HG03565 (cell line): Measurements from ENCODE around the gene GOLGA2.
"Not testable (repeated sequence)": the region's sequence is repeated elsewhere in the genome, so short reads cannot be mapped to it uniquely, and the experiment has no call there.

ENCODE experiments used
- ATAC-seq: cut with Tn5 transposase; IDR thresholded peaks from one replicate; pipeline ENCODE4 v1.9.1; 2021; ENCODE audit warnings: mild to moderate bottlenecking, moderate library complexity; ENCODE audit not compliant: unreplicated experiment

GOLGA2 gene

DNA sequence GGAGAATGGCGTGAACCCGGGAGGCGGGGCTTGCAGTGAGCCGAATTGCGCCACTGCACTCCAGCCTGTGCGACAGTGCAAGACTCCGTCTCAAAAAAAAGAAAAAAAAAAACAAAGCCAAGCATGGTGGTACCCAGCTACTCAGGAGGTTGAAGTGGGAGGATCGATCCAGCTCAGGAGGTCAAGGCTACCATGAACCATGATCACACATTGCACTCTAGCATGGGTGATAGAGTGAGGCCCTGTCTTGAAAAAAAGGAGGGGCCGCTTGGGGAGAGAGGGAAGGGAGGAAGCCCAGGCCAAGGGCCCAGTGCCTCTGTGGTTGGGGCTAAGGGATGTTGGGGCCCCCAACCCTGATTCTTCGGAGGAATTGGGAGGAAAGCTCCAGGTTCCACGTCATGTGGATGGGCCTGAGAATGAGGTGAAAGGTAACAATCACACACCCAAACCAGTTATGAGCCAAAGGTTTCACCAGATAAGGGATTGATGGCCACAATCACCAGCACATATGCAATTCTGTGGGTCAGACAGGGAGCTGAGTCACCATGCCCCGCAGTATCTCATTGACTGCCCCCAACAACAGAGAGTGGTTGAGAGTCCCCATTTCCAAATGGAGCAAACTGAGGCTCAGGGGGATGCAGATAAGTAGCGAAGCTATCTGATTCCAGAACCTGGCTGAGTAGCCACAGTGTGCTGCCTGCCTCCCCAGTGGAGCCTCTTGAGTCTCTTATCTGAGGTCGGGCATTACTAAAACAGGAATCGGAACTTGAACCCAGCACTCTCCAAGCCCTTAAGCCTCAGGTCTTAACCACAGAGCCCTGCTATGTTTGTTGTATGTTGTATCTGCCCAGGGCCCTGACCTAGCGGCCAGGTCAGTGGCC, 20.8 kb upstream of the GOLGA2 start:
- no peak for ATAC-seq

DNA sequence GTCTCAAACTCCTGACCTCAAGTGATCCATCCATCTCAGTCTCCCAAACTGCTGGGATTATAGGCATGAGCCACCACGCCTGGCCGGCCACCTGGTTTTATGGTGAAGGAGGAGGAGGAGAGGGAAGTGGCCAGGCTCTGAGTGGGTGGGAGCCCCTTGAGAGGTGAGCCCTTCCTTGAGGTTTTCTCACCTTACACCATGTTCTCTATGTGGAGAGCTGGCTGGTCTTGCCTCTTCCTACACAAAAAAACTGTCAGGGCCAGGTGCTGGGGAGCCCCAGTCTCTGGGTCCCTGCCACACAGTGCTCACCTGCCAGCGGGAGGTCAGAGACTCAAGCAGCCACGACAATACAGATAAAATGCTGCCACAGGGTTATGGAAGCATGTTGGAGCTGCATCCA, 18.3 kb upstream of the GOLGA2 start:
- no peak for ATAC-seq

DNA sequence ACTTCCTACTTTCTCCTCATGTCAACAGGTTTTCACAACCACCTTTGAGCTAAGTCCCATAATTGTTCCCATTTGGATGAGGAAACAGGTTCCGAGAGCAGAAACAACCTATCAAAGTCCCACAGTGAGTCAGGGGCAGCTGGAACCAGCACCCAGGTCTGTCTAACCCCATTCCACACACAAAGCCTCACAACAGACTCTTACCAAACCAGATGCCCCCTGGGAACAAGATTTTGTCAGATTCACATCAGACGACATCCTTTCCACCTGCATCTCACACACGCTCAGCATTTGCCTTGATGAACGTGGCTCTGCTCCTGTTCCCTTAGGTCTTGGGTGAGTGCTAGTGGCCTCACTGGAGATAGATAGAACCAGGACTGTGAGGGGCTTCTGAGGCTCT, 17.3 kb upstream of the GOLGA2 start:
- ATAC-seq, result no peak

DNA sequence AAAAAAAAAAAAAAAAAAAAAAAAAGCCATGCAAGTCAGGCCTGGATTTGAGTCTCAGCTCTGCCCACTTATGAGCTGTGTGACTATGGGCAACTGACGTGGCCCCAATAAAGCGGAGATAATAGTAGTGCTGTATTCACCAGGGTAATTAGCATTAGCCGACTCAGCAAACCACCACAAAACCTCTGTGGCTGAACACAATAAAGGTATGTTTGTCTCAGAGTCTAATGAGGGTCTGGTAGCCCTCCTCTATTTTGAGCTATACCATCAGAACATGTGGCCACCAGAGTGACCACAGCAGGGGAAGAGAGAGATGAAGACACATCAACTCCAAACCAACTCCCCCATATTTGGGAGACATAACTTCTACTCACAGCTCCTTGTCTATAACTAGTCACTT, 16.2 kb upstream of the GOLGA2 start:
- no peak for ATAC-seq

DNA sequence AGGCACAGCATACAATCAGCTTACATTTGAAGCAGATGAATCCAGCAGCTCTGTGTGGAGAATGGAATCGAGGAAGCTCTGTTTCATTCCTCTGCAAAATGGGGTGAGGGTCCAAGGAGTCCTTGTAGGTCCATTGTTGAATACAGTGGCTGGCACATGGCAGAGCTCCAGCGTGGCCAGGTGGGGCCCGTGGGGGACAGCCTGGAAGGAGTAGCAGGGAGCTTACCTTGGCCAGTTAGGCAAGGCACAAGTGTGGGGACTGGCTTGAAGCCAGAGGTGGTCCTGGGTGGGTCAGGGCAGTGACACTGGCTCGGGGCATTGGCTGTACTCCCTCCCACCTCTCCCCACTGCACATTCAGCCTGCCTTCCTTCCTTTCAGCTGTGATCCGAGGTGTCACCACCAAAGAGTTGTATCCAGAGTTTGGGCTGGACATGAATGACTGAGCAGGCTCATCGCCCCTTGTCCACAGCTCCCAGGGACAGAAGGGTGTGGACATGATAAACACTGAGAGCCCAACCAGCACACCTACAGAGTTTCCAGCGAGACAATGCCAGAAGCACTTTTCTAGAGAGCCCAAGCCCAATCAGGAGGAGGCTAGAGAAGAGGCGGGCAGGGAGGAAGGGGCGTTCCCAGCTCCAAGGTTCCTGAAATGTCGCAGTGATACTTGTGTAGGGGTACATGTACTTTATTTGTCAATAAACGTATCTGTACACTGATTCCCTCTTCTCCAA, 12.6 kb upstream of the GOLGA2 start:
- ATAC-seq, result no peak

DNA sequence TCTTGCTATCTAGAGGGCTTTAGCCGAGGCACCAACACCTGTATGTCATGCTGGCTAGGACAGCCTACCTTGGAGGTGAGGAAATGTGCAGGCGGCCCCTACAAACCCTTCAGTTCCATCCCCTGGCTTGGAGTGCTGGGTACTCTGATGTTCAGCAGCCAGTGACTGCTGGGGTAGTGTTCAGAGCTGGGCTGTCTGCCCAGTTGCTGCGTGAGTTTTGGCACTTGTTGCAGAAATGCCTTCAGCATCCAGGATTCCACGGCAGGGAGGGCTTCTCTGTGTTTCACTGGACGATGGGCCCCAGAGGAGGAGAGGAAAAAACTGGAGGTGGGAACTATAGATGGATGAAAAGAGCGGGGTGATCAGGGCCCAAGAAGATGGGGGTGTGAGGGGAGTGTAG, 10.6 kb upstream of the GOLGA2 start:
- ATAC-seq, result no peak

DNA sequence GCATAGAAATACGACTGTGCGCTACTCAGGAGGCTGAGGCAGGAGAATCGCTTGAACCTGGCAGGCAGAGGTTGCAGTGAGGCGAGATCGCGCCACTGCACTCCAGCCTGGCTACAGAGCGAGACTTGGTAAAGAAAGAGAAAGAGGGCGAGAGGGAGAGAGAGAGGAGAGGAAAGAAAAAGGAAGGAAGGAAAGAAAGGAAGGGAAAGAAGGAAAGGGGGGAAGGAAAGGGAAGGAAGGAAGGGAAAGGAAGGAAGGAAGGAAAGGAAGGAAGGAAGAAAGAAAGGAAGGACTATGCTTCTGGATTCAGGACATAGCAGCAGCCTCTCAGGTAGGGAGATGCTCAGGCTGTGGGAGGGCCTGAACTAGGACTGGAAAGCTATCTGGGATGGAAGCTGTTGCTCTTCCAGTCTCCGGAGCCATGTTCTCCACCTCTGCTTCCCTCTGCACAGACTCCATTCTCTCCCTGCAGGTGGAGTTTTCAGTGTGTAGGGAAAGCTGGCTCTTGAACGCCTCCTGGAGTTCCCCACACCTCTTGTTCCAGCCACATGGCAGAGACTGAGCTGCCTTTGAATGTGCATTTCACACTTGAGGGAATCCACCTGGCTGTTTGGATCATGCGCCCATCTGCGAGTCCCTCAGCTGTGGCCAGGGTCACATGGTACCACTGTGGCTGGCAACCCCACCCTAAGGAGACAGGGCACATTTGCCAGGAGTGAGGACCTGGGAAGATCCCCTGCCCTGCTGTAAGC, 9.4 kb upstream of the GOLGA2 start:
- ATAC-seq, result no peak

DNA sequence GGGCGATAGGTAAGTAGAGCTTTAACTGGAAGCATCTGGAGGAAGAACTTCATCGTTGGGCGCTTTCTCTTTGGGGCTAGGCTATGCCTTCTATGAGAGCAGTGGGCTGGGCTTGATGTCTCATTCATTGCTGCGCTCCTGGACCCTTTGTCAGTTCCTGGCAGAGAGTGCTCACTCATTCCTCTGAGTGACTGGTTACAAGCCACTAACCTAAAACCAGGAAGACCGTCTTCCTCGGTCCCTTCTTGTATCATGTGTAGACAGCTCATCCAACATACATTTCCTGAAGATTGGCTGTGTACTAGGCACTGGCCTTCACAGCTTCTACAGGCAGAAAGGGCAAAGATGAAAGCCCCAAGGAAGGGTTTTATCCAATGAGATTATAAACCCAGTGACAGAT, 6.7 kb upstream of the GOLGA2 start:
- no peak for ATAC-seq

DNA sequence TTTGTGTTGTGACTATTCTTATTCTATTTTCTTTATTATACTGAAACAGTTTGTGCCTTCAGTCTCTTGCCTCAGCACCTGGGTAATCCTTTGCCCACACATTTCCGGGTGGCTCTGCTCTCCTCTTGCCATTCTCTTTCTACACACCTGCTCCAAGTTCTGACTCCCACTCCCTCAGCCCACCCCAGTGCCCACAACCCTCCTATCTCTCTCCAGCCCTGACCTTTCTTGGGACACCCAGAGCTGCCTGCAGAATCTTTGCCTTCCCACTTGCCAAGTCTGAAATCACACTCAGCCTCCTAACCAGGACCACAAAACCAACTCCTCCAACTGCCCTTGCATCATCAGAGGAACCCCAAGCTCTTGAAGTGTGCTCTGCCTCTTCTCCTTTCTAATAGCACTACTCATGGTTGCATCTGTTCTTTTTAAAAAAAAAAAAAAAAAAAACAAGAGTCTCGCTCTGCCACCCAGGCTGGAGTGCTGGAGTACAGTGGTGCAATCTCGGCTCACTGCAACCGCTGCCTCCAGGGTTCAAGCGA, 4.3 kb upstream of the GOLGA2 start:
- ATAC-seq, result no peak

DNA sequence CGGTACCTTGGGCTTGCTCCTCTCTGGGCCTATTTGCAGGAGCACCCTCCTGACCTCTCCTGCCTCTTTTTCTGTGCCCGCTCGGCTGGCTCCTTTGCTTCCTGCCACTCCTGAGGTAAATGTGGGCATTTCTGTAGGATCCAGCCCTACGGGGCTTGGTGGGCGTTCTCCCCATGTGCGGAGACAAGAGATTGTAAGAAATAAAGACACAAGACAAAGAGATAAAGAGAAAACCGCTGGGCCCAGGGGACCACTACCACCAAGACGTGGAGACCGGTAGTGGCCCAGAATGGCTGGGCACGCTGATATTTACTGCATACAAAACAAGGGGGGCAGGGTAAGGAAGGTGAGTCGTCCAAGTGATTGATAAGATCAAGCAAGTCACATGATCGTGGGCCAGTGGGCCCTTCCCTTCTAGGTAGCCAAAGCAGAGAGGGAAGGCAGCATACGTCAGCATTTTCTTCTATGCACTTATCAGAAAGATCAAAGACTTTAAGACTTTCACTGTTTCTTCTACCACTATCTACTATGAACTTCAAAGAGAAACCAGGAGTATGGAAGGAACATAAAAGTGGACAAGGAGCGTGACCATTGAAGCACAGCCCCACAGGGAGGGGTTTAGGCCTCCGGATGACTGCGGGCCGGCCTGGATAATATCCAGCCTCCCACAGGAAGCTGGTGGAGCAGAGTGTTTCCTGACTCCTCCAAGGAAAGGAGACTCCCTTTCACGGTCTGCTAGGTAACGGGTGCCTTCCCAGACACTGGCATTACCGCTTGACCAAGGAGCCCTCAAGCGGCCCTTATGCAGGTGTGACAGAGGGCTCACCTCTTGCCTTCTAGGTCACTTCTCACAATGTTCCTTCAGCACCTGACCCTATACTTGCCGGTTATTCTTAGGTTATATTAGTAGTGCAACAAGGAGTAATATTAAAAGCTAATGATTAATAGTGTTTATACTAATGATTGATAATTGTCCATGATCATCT, 3.6 kb upstream of the GOLGA2 start:
- not testable (repeated sequence) for ATAC-seq

DNA sequence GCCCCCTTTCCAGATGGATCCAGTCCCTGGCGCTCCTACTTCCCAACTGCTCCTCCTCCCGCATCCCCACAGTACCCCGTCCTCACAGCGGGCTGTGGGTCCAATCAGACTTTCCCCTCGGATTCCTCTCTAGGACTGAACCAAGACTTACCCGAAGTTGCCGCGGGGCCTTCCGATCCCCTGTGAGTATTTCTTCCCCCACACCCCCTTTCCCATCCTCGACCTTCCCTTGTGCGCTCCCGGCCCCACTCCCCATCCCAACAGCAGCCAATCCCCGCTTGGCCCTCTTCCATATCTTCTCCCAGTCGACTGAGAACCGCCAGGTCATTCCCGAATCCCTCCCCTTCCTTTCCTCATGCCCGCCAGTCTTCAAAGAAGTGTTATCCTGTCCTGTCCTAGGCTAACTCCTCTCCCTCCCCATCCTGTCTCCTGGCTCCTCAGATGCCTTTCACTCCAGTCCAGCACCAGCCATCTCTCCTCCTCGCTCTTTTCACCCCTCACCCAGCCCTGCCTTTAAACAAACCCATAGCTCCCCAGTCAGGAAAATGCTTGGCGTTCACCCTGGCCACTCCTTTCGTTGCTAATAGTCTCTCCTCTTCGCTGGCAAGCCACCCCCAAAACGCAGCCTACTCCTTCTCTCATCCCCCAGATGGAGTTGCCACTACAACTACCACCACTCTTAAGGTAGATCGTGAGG, 915 bp upstream of the GOLGA2 start:
- no peak for ATAC-seq

DNA sequence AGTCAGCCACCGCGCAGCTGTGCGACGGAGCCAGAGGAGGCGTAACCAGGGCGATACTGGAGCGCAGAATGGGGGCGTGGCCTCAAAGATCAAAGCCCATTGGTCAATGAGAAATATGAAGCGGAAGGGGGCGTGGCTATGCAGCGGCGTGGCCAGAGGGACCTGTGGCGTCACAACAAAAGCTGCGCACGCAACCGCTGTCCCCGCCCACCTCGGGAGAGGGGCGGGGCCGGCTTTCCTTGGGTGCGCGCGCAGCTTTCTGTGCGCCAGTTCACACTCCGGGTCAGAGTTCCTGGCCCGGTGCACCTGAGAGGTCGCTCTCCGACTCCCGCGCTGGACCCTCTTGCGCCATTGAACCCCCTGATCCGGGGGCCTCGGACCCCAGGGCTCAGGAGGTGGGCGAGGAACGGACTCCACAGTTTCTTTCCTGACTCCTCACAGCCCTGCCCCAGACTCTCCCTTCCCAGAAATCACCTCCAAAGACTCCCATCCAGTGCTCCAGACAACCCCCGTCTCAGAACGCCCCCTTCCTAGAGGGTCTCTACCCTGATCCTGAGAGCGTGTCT, 284 bp upstream of the GOLGA2 start, which contains the start of gene SWI5:
TSS of gene SWI5 (plus strand) at position 269 of the 566 bp plus-strand sequence.
- ATAC-seq, result peak; percentile 92

DNA sequence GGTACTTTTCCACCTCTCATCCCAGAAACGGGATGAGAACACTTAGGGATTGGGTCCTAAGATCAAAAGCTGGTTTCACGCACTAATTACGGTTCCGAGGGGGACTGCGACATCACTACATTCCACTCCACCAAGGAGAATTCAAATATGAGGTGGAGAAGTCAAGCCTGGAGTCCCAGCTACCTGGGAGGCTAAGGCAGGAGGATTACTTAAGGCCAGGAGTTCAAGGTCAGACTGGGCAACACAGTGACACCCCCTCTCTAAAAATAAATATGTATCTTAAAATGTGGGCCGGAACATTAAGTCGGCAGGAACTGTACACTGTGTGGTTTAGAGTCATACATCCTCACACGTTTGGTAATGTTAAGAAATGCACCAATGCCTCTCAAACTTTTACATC, 1.6 kb downstream of the GOLGA2 start:
- ATAC-seq, result no peak

DNA sequence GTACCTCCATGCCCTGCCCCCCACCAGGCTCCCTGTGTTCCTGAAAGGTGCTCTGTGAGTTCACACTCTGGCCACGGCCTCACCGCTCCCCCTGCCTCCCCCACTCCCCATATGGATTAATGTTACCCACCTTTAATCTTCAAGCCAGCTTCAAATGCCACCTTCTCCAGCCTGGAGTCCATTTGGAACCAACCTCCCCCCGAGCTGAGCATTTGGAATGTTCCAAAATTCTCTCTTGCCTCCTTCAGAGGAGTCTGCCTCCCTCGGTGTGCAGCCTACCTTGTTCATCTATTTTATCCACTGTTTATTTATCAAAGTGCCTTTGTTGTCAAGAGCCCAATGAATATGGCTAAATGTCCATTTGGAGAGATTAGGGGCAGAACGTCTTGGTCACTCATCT, 4.3 kb downstream of the GOLGA2 start:
- no peak for ATAC-seq

DNA sequence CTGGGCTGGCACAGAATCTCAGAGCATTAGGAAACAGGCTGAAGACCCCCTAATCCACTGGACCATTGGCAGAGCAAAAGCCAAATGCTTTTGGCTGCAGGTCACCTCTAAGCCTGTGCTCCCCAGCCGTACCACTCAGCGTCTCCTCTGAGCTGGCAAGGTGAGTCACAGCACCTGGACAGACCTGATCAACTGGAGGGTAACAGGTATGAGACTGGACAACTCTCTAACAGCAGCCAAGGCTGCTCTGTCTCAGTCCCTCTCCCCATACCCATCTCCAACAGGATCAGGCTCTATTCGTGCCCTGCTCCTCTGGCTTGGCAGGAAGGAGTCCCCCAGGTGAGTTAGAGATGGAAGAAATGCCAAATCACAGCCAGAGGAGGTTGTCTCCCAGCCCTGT, 4.7 kb downstream of the GOLGA2 start:
- ATAC-seq, result no peak

DNA sequence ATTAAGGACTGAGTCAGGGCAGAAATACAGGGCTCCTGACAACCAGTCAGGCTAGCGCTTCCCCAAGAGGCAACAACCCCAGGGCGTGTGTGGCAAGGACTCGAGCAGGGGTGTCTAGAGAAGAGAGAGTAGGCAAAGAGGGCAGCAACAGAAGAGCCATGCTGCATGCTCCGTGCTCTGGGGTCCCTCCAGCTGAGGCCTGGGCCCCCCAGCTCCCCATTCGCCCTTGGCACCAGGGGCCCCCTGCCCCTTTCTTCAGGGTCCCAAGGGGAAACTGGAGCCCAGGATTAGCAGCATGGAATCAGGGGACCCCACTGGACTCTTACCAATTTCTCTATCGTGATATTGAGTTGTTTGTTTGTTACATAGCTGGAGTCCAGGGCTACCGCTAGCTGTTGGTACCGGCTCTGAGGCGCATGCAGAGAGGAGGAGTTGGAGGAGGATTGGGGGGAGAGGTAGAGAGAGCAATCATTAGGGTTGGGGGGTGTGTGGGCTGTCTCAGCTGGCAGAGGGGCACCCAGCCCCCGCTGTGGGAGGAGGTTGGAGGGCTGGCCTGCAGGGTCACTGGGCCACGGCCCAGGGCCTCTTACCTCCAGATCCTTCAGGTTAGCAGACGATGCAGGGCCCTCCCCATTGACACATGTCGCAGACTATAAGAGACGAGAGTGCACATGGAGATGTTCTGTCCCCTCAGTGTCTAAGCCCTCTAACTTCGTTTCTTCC, 8.8 kb downstream of the GOLGA2 start:
- no peak for ATAC-seq

DNA sequence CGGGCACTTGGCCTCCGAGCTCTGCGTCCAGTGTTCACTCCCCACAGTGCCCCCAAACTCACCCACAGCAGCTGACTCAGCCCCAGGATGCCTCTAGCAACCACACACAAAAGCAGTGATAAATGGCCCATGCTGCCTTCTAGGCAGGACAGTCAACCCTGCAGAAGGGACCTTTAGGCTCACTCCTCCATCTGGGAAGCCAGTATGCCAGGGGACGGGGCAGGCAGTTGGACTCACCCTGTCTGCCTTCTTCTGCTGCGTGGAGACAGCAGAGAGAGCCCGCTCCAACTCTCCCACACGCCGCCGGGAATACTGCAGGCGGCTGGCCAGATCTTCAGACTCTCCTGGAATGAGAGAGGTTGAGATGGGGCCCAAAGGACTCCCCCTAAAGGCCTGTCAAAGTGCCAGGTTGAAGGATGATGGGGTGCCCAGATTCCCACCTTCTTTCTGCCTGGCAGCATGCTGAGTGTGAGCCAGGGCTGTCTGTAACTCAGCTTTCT, 10.4 kb downstream of the GOLGA2 start:
- no peak for ATAC-seq

DNA sequence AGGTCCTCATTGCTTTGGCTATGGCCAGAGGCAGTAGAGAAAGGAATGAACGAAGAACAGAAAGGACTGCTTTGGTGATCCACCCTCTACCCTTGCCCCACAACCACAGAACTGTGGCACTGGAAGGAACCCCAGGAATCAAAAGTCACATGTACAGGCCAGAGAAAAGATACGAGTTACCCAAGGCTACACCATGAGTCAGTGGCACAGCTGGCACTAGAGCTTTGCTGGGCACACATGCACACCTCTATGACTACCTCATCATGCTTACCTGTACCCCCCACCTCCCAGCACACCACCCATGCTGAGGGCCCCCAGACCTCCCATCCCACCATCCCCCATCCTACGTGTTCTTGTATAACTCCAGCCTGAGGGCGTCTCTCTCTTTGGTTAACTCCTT, 13.1 kb downstream of the GOLGA2 start:
- ATAC-seq, result no peak
